AG04450 (cell line): ENCODE results near the gene STARD13. TPM values are rescaled to one million over a fixed set of nuclear protein-coding genes. Genes with fewer than 3 reads are reported as not detected.
A peak's percentile ranks its signal among the peaks of the same experiment; 100 is the strongest.

Source experiments
- CTCF ChIA-PET: fragments of 300-600, 350-600 bp; formaldehyde crosslinking; extraction: SDS; loops from one replicate; lab custom pipeline; 2022; ENCODE audit warnings: antibody characterized with exemption, inconsistent platforms; lab: Charles Lee
- POLR2A ChIA-PET: fragments of 350-600 bp; formaldehyde crosslinking; extraction: SDS; loops from one replicate; lab custom pipeline; 2021; ENCODE audit warnings: antibody characterized with exemption, inconsistent platforms; lab: Yijun Ruan, JAX
- DNase-seq: peaks from one replicate; pipeline ENCODE4 v3.0.0-alpha.2; 2011; ENCODE audit warnings: low read depth, low spot score
- H3K27ac ChIP-seq: one replicate; pipeline ENCODE4 v1.5.1; 2012; ENCODE audit warnings: low read depth, low read length, control low read depth
- H3K27me3 ChIP-seq: one replicate; pipeline ENCODE4 v1.6.0; 2012; ENCODE audit warnings: low read length; ENCODE audit not compliant: control insufficient read depth, insufficient read depth
- H3K4me3 ChIP-seq: 2 replicates; pipeline ENCODE4 v1.5.1; 2011; ENCODE audit warnings: mild to moderate bottlenecking, low read depth, low read length, control low read depth
- H3K9me3 ChIP-seq: 2 replicates; pipeline ENCODE4 v1.5.1; 2012; ENCODE audit warnings: low read length; ENCODE audit not compliant: control insufficient read depth, insufficient read depth
- CTCF ChIP-seq: IDR thresholded peaks from 2 replicates; pipeline ENCODE4 v1.5.1; 2011; ENCODE audit warnings: low read depth, low read length, control low read depth, inconsistent platforms
- polyA plus RNA-seq: library from polyadenylated mRNA; depleted of rRNA; stranded (reverse); fragments of >200 nt; gene quantifications from 2 replicates; pipeline ENCODE4 v1.2.3, GENCODE V29; 2011

STARD13 gene
- polyA plus RNA-seq, 1 experiment, result 27.7 TPM

- no peak for DNase-seq
- Histone ChIP-seq H3K27ac (no peak overlapping the region), H3K27me3 (no peaks in the 10 kb centered on the region), H3K4me3 (no peak overlapping the region), H3K9me3 (peaks cover 3% of the 10 kb centered on the region)
- ChIA-PET POLR2A (no interaction called here), CTCF (interaction anchor here (0.5 to 1.2 kb wide), 3 partner anchors 291 to 404 kb away, joined by 4 to 5 read pairs (median 5); no protein-coding TSS in a partner anchor)
- TF ChIP-seq CTCF, result no peak
These were observed 147.1 kb downstream of the STARD13 start for GRCh38 chr13:33138441-33138840.

- no peak for TF ChIP-seq CTCF
- Histone ChIP-seq H3K27ac (no peak overlapping the region), H3K4me3 (no peak overlapping the region), H3K9me3 (peaks cover 3% of the 10 kb centered on the region), H3K27me3 (no peaks in the 10 kb centered on the region)
- CTCF ChIA-PET, result interaction anchor here (1.2 kb wide), 1 partner anchor 405 kb away, joined by 4 read pairs; no protein-coding TSS in a partner anchor
- POLR2A ChIA-PET, result no interaction called here
- DNase-seq, result no peak
These were observed 147.8 kb downstream of the STARD13 start for GRCh38 chr13:33137721-33138120.

- Histone ChIP-seq H3K27ac (no peak overlapping the region), H3K9me3 (peaks cover 3% of the 10 kb centered on the region), H3K27me3 (no peaks in the 10 kb centered on the region), H3K4me3 (no peak overlapping the region)
- ChIA-PET POLR2A (no interaction called here), CTCF (no interaction called here)
- DNase-seq, result no peak
- no peak for TF ChIP-seq CTCF
These were observed 150.5 kb downstream of the STARD13 start for GRCh38 chr13:33135097-33135496.

GRCh38 chr13:33134213-33134612, 151.3 kb downstream of the STARD13 start:
- Histone ChIP-seq H3K27ac (no peak overlapping the region), H3K27me3 (no peaks in the 10 kb centered on the region), H3K9me3 (peaks cover 3% of the 10 kb centered on the region), H3K4me3 (no peak overlapping the region)
- DNase-seq, result no peak
- no peak for TF ChIP-seq CTCF
- ChIA-PET CTCF (interaction anchor here (0.6 kb wide), 2 partner anchors 13 to 142 kb away, joined by 3 read pairs; no protein-coding TSS in a partner anchor), POLR2A (no interaction called here)

GRCh38 chr13:33132644-33133440, 152.7 kb downstream of the STARD13 start:
- no peak for DNase-seq

More at GRCh38 chr13:33132644-33133440, 152.7 kb downstream of the STARD13 start:
- POLR2A ChIA-PET, result interaction anchor here (0.6 kb wide), 1 partner anchor 95 kb away, joined by 3 read pairs; no protein-coding TSS in a partner anchor
- no peak for TF ChIP-seq CTCF
- H3K4me3 ChIP-seq, result no peak overlapping the region
- peaks cover 3% of the 10 kb centered on the region for H3K9me3 ChIP-seq
- CTCF ChIA-PET, result interaction anchor here (0.6 kb wide), 1 partner anchor 148 kb away, joined by 3 read pairs; no protein-coding TSS in a partner anchor
- H3K27ac ChIP-seq, result peak overlapping the region; percentile 71
- no peaks in the 10 kb centered on the region for H3K27me3 ChIP-seq
